IMR-90 (cell line): Measurements from ENCODE around the gene CCDC177. TPM values are rescaled to one million over a fixed set of nuclear protein-coding genes. Genes with fewer than 3 reads are reported as not detected.

Source experiments
- ATAC-seq: fragments of 200-7000 bp; cut with Tn5 transposase; 2 replicates; pipeline ENCODE4 v1.9.1; 2020; ENCODE audit warnings: low read depth, mild to moderate bottlenecking, moderate library complexity
- BruUV-seq: library from RNA; stranded (reverse); fragments of 400-500 nt; replicated peaks from 2 replicates; lab custom pipeline; 2021; lab: Mats Ljungman, UMichigan
- CTCF ChIA-PET: fragments of 300-600 bp; formaldehyde crosslinking; extraction: SDS; loops from one replicate; lab custom pipeline; 2021; ENCODE audit warnings: antibody characterized with exemption; lab: Yijun Ruan, JAX
- POLR2A ChIA-PET: fragments of 300-600 bp; sonication (Branson Sonifier 250); formaldehyde crosslinking; loops from one replicate; lab custom pipeline; 2022; ENCODE audit warnings: antibody characterized with exemption; ENCODE audit not compliant: unreplicated experiment; lab: Charles Lee
- DNase-seq: peaks from one replicate; pipeline ENCODE4 v3.0.0; 2013
- H2AFZ ChIP-seq: replicated peaks from 2 replicates; pipeline ENCODE3; 2013; ENCODE audit warnings: low read length, mild to moderate bottlenecking; ENCODE audit not compliant: poor library complexity
- H2AK5ac ChIP-seq: 2 replicates; pipeline ENCODE4 v1.6.1; 2013; ENCODE audit warnings: low read depth, low read length, inconsistent platforms
- H2AK9ac ChIP-seq: replicated peaks from 2 replicates; pipeline ENCODE3; 2013; ENCODE audit warnings: mild to moderate bottlenecking, low read depth, low read length, moderate library complexity; ENCODE audit not compliant: poor library complexity
- H2BK120ac ChIP-seq: 2 replicates; pipeline ENCODE4 v1.6.1; 2013; ENCODE audit warnings: low read depth, low read length, inconsistent platforms
- H2BK15ac ChIP-seq: 3 replicates; pipeline ENCODE4 v1.6.1; 2013; ENCODE audit warnings: low read depth, low read length, inconsistent platforms
- H2BK20ac ChIP-seq: 2 replicates; pipeline ENCODE4 v1.6.1; 2013; ENCODE audit warnings: low read depth, mild to moderate bottlenecking, inconsistent platforms, low read length, moderate library complexity
- H2BK5ac ChIP-seq: 2 replicates; pipeline ENCODE4 v1.6.1; 2013; ENCODE audit warnings: mild to moderate bottlenecking, low read depth, low read length, inconsistent platforms; ENCODE audit not compliant: poor library complexity, severe bottlenecking
- H3K14ac ChIP-seq: replicated peaks from 2 replicates; pipeline ENCODE4 v1.6.1; 2013; ENCODE audit warnings: low read depth, low read length, inconsistent platforms
- H3K18ac ChIP-seq: 2 replicates; pipeline ENCODE4 v1.6.1; 2013; ENCODE audit warnings: low read depth, low read length, control low read depth
- H3K23ac ChIP-seq: 2 replicates; pipeline ENCODE4 v1.6.1; 2013; ENCODE audit warnings: low read depth, low read length, inconsistent platforms
- H3K27ac ChIP-seq: 2 replicates; pipeline ENCODE4 v1.5.1; 2013; ENCODE audit warnings: mild to moderate bottlenecking, control low read depth, low read length; ENCODE audit not compliant: insufficient read depth
- H3K27me3 ChIP-seq: 2 replicates; pipeline ENCODE4 v1.6.1; 2013; ENCODE audit warnings: low read length; ENCODE audit not compliant: control insufficient read depth, insufficient read depth
- H3K36me3 ChIP-seq: 2 replicates; pipeline ENCODE4 v1.6.1; 2013; ENCODE audit warnings: low read length, mixed read lengths; ENCODE audit not compliant: control insufficient read depth, insufficient read depth
- H3K4ac ChIP-seq: 2 replicates; pipeline ENCODE4 v1.6.1; 2013; ENCODE audit warnings: low read depth, low read length, inconsistent platforms
- H3K4me1 ChIP-seq: 2 replicates; pipeline ENCODE4 v1.6.1; 2013; ENCODE audit warnings: low read length, mixed read lengths; ENCODE audit not compliant: control insufficient read depth, insufficient read depth
- H3K4me2 ChIP-seq: 2 replicates; pipeline ENCODE4 v1.6.1; 2013; ENCODE audit warnings: low read depth, mild to moderate bottlenecking, control low read depth, low read length, moderate library complexity
- H3K4me3 ChIP-seq: 2 replicates; pipeline ENCODE4 v1.5.1; 2013; ENCODE audit warnings: low read depth, mild to moderate bottlenecking, control low read depth, low read length, moderate library complexity; ENCODE audit not compliant: insufficient read depth
- H3K56ac ChIP-seq: 2 replicates; pipeline ENCODE4 v1.6.1; 2013; ENCODE audit warnings: low read length, inconsistent platforms; ENCODE audit not compliant: insufficient read depth; ENCODE audit errors: extremely low read depth
- H3K79me1 ChIP-seq, 2 experiments: 2 replicates each; pipeline ENCODE4 v1.6.1; 2013; ENCODE audit warnings: low read length in 2 of 2, inconsistent platforms in 1 of 2, low read depth in 1 of 2
- H3K9ac ChIP-seq: 2 replicates; pipeline ENCODE4 v1.6.1; 2013; ENCODE audit warnings: low read depth, low read length, control low read depth
- H3K9me1 ChIP-seq: 2 replicates; pipeline ENCODE4 v1.6.1; 2013; ENCODE audit warnings: low read length, inconsistent platforms; ENCODE audit not compliant: insufficient read depth
- H3K9me3 ChIP-seq: 2 replicates; pipeline ENCODE4 v1.6.1; 2013; ENCODE audit warnings: low read length; ENCODE audit not compliant: control insufficient read depth, insufficient read depth
- H4K20me1 ChIP-seq: 2 replicates; pipeline ENCODE4 v1.6.1; 2013; ENCODE audit warnings: low read length, inconsistent platforms; ENCODE audit not compliant: insufficient read depth
- H4K5ac ChIP-seq: 2 replicates; pipeline ENCODE4 v1.6.1; 2013; ENCODE audit warnings: mild to moderate bottlenecking, low read depth, low read length, control low read depth
- H4K8ac ChIP-seq, 2 experiments: 2 replicates each; pipeline ENCODE4 v1.6.1; 2013; ENCODE audit warnings: low read depth in 2 of 2, low read length in 2 of 2, control low read depth in 1 of 2, inconsistent platforms in 1 of 2
- H4K91ac ChIP-seq: 2 replicates; pipeline ENCODE4 v1.6.1; 2013; ENCODE audit warnings: low read depth, low read length, inconsistent platforms; ENCODE audit not compliant: insufficient read depth
- BHLHE40 ChIP-seq: fragments of 150-350 bp; IDR thresholded peaks from 2 replicates; pipeline ENCODE4 v1.6.1; 2016; ENCODE audit warnings: mild to moderate bottlenecking, low read depth, low read length
- CHD1 ChIP-seq: IDR thresholded peaks from 2 replicates; pipeline ENCODE4 v1.6.1; 2012; ENCODE audit warnings: low read depth, low read length, improper control_type of control experiment
- ELK1 ChIP-seq: fragments of 150-350 bp; IDR thresholded peaks from 2 replicates; pipeline ENCODE4 v1.6.1; 2016; ENCODE audit warnings: low read depth, mild to moderate bottlenecking, low read length, moderate library complexity, borderline replicate concordance
- NFE2L2 ChIP-seq: fragments of 150-350 bp; IDR thresholded peaks from 2 replicates; pipeline ENCODE4 v1.6.1; 2016; ENCODE audit warnings: low read depth, mild to moderate bottlenecking, low read length
- RFX5 ChIP-seq: IDR thresholded peaks from 2 replicates; pipeline ENCODE4 v1.8.0; 2012; ENCODE audit warnings: low read depth, mild to moderate bottlenecking, low read length, moderate library complexity
- WGBS, 2 experiments: methylation state at CpG; one replicate each; pipeline versions ENCODE4 v1.1.5 to v1.1.7; 2013; ENCODE audit warnings: missing lambda C conversion rate in 2 of 2; ENCODE audit not compliant: insufficient read length in 1 of 2; ENCODE audit errors: extremely low coverage in 2 of 2; 5-methylcytosine and 5-hydroxymethylcytosine counted together
- dilution Hi-C: fragments of 300-500 bp; cut with HindIII; formaldehyde crosslinking; loops from one replicate; pipeline ENCODE4 v1.14.3; 2018; ENCODE audit warnings: low sequenced_read_pairs; ENCODE audit not compliant: unreplicated experiment
- in situ Hi-C: fragments of 300-500 bp; cut with MboI; formaldehyde crosslinking; loops from 3 replicates; pipeline ENCODE4 v1.14.3; 2019; ENCODE audit warnings: low sequenced_read_pairs, inconsistent platforms, mixed read lengths
- intact Hi-C: fragments of 100-400 bp; cut with micrococcal nuclease; formaldehyde crosslinking; loops from 2 replicates; pipeline ENCODE4 v1.10.0; 2022
- polyA plus RNA-seq, 3 experiments: library from polyadenylated mRNA; depleted of rRNA; stranded (reverse); fragments of >200 nt; gene quantifications; 2 replicates each; pipeline ENCODE4 v1.2.3, GENCODE V29; 2012; ENCODE audit warnings: low replicate concordance in 1 of 3
- total RNA-seq: library from RNA; depleted of rRNA; stranded (reverse); fragments of >200 nt; gene quantifications from 2 replicates; pipeline ENCODE4 v1.2.3, GENCODE V29; 2012

Gene CCDC177
- total and polyA plus RNA-seq, 2 of the 4 experiments (the other 2 are of a cell fraction): not detected

GRCh38 chr14:69559581-69560011 lies 15.1 kb downstream of the CCDC177 start:
- 18% methylated on average over 5 of the region's 6 CpGs; no CpG with 5 or more reads in 1 of the 2 experiments for WGBS, 2 experiments
- no peaks in the 10 kb centered on the region for H3K79me1 ChIP-seq
- no peak overlapping the region for H4K8ac ChIP-seq
- no peak overlapping the region for H3K18ac ChIP-seq
- no peak overlapping the region for H3K9ac ChIP-seq
- no peak overlapping the region for H3K27ac ChIP-seq
- no peak overlapping the region for H3K4me2 ChIP-seq
- no peak for TF ChIP-seq RFX5
- TF ChIP-seq BHLHE40: no peak
- TF ChIP-seq NFE2L2: no peak
- no peak for TF ChIP-seq ELK1
- TF ChIP-seq CHD1: no peak
- H3K36me3 ChIP-seq: no peaks in the 10 kb centered on the region
- ChIA-PET CTCF (interaction anchor here (0.7 to 0.9 kb wide), 3 partner anchors 10 to 24 kb away, joined by 3 to 4 read pairs (median 3); no protein-coding TSS in a partner anchor), POLR2A (no interaction called here)
- no peak for ATAC-seq
- H4K91ac ChIP-seq: no peak overlapping the region
- no peak overlapping the region for H2BK5ac ChIP-seq
- no peak overlapping the region for H3K56ac ChIP-seq
- no peak for DNase-seq
- H3K4ac ChIP-seq: no peak overlapping the region
- BruUV-seq: no TSS peak
- H2BK15ac ChIP-seq: no peak overlapping the region
- dilution Hi-C loops (no loop called here), intact Hi-C loops (no loop called here), in situ Hi-C loops (no loop called here)
- no peak overlapping the region for H3K4me3 ChIP-seq
- peaks cover 67% of the 10 kb centered on the region for H3K27me3 ChIP-seq
- no peak overlapping the region for H2AK9ac ChIP-seq
- H2BK20ac ChIP-seq: no peak overlapping the region
- H3K4me1 ChIP-seq: no peaks in the 10 kb centered on the region
- no peak overlapping the region for H2AFZ ChIP-seq
- no peaks in the 10 kb centered on the region for H4K20me1 ChIP-seq
- no peak overlapping the region for H3K14ac ChIP-seq
- no peak overlapping the region for H2AK5ac ChIP-seq
- H3K9me1 ChIP-seq: no peaks in the 10 kb centered on the region
- no peak overlapping the region for H2BK120ac ChIP-seq
- peaks cover 2% of the 10 kb centered on the region; the same call in 1 of the 2 replicates for H3K9me3 ChIP-seq
- H3K23ac ChIP-seq: no peak overlapping the region
- H4K5ac ChIP-seq: no peak overlapping the region
